ENCODE results near the gene FRMD1.

DNA sequence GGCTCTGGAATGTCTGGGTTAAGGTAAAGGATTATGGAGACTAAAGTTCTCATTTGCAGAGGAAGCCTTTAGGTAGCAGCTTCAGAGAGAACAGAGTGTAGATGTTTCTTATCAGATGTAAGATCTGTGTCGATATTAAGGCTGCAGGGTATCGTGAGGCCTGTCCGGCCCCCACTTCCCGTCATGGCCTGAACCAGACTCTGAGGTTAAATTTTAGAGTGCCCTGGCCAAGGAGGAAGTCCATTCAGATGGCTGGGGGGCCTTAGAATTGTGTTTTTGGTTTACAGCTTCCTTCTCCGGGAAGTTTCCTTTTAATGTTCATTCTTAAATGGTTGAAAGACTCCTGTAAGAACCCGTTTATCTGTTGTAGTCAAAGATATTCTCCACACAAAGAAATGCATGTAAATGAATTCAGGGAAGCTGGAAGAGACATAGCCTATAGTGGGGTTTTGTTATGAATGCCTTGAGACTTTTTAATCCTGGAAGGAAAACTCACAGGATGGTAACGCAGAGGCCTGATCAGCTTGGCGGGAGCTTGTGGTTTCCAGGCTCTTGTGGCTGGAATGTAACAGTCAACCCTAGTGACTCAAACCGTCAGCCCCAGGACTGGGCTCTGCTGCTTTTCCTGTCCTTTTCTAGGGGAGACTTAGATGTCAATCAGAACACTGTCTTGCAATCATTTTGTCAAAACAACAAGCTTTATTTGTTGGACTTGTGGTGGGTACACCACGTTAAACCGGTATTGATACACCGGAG, 46.8 kb downstream of the FRMD1 start:
- TF ChIP-seq SP1 (IDR thresholded peaks at IDR 0.05; ENCODE audit: low read depth, low read length), result no peak
- TF ChIP-seq SP2 (IDR thresholded peaks at IDR 0.05; ENCODE audit: low read length), result no peak
- no peak for TF ChIP-seq EP300 (IDR thresholded peaks at IDR 0.05; ENCODE audit: borderline replicate concordance in 1 of 2, low read depth in 2 of 2, low read length in 2 of 2)
- TF ChIP-seq, protein P1, sequence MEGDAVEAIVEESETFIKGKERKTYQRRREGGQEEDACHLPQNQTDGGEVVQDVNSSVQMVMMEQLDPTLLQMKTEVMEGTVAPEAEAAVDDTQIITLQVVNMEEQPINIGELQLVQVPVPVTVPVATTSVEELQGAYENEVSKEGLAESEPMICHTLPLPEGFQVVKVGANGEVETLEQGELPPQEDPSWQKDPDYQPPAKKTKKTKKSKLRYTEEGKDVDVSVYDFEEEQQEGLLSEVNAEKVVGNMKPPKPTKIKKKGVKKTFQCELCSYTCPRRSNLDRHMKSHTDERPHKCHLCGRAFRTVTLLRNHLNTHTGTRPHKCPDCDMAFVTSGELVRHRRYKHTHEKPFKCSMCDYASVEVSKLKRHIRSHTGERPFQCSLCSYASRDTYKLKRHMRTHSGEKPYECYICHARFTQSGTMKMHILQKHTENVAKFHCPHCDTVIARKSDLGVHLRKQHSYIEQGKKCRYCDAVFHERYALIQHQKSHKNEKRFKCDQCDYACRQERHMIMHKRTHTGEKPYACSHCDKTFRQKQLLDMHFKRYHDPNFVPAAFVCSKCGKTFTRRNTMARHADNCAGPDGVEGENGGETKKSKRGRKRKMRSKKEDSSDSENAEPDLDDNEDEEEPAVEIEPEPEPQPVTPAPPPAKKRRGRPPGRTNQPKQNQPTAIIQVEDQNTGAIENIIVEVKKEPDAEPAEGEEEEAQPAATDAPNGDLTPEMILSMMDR (IDR thresholded peaks at IDR 0.05; ENCODE audit: control extremely low read depth in 1 of 3, insufficient read depth in 1 of 3, low read depth in 1 of 3, low read length in 3 of 3), result no peak
- no peak for TF ChIP-seq KDM1A (IDR thresholded peaks at IDR 0.05; ENCODE audit: borderline replicate concordance, low read length)
- no peak for TF ChIP-seq YY1 (IDR thresholded peaks at IDR 0.05; ENCODE audit: low read depth, low read length)
- TF ChIP-seq, protein P2, sequence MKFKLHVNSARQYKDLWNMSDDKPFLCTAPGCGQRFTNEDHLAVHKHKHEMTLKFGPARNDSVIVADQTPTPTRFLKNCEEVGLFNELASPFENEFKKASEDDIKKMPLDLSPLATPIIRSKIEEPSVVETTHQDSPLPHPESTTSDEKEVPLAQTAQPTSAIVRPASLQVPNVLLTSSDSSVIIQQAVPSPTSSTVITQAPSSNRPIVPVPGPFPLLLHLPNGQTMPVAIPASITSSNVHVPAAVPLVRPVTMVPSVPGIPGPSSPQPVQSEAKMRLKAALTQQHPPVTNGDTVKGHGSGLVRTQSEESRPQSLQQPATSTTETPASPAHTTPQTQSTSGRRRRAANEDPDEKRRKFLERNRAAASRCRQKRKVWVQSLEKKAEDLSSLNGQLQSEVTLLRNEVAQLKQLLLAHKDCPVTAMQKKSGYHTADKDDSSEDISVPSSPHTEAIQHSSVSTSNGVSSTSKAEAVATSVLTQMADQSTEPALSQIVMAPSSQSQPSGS (IDR thresholded peaks at IDR 0.05; ENCODE audit: low read length), result no peak
